Metanephros (tissue), 1 donor: ENCODE data around the gene ADGRG2. TPM values are rescaled to one million over a fixed set of nuclear protein-coding genes. Genes with fewer than 3 reads are reported as not detected.

ENCODE experiments used
- total RNA-seq: library from RNA; depleted of rRNA; stranded (reverse); fragments of >200 nt; gene quantifications from one replicate; pipeline ENCODE4 v1.2.3, GENCODE V29; 2014

ADGRG2 gene, protein sequence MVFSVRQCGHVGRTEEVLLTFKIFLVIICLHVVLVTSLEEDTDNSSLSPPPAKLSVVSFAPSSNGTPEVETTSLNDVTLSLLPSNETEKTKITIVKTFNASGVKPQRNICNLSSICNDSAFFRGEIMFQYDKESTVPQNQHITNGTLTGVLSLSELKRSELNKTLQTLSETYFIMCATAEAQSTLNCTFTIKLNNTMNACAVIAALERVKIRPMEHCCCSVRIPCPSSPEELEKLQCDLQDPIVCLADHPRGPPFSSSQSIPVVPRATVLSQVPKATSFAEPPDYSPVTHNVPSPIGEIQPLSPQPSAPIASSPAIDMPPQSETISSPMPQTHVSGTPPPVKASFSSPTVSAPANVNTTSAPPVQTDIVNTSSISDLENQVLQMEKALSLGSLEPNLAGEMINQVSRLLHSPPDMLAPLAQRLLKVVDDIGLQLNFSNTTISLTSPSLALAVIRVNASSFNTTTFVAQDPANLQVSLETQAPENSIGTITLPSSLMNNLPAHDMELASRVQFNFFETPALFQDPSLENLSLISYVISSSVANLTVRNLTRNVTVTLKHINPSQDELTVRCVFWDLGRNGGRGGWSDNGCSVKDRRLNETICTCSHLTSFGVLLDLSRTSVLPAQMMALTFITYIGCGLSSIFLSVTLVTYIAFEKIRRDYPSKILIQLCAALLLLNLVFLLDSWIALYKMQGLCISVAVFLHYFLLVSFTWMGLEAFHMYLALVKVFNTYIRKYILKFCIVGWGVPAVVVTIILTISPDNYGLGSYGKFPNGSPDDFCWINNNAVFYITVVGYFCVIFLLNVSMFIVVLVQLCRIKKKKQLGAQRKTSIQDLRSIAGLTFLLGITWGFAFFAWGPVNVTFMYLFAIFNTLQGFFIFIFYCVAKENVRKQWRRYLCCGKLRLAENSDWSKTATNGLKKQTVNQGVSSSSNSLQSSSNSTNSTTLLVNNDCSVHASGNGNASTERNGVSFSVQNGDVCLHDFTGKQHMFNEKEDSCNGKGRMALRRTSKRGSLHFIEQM
- 7.3 TPM for total RNA-seq

DNA sequence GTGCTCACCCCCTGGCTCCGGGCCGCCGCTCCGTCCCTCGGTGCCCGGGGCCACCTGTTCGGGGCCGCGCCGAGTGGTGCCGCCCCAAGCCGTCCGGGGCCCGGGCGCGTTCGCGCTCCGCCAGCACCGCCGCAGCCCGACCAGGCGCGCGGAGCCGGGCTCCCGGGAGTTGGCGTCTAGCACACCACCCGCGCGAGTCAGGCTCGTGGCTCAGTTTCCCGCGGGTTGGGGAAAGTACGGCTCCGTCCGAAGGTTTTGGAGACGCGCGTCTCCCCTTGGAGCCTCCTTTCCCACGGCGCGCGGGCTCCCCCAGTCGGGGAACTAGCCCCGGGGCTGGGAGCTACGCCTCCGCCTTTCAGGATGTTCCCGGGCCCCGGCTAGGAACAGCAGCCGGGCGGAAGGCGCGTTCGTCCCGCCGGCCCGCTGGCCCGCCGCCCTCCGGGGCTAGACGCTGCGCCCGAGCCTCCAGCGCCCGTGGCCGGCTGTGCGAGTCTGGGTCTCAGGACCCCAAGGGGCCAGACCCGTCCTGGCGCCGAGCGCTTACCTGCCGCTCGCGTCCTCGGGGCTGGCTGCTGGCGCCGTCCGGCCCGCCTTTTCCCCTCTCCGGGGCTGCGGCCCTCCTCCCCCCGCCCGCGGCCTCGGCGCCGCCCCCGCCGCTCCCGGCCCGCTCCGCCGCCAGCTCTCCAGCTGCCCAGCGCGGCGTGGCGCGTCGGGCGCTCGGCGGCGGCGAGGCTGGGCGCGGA is at the start of gene ADGRG2:
Gene ADGRG2 (minus strand): TSS at position 571 of the 743 bp plus-strand sequence. CDS start 53,634 bp downstream, outside the sequence.

DNA sequence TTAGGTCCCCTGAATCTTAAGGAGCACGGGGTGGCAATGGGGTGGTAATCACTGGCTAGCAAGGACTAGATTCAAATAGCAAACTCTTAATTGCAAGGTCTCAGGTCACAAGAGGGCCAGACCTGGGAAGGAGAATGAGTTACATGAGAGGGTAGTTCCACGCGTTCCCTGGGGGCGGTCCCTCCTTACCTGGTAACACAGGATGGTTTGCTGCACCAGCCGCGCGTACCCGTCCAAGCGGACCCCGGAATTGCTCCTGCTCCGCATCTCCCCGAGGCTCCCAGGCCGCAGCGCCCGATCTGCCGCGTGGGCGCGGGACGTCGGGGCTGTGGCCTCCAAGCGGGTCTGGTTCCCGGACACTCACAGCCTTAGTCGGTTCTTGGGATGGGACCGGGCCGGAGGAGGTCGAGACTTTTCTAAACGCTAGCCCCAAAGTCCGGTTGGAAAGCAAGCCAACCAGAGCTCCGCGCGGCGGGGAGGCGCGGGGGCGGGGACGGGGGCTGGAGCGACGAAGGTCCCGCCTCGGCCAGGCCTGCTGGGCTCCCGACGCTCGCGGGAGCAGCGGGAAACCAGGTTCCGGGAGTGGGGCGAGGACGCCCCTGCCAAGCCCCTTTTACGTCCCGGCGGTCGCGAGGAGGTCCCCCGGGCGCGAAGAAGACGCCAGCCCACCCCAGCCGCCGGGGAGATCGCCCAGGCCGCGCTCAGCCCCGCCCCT is 138.4 kb downstream of the ADGRG2 start, which contains the start of gene PHKA2:
Gene PHKA2 (minus strand): TSS at position 449 of the 715 bp plus-strand sequence. CDS start 182 bp downstream, at position 267.

Other genes with a start within 250 kb of the ADGRG2 start
- gene PHKA2, start 138.4 kb downstream of the ADGRG2 start, total RNA-seq, result 46.9 TPM
- gene PDHA1, start 221.5 kb upstream of the ADGRG2 start, total RNA-seq, result 116 TPM